Mammary epithelial cell (primary cell): ENCODE measurements around the gene RPL19.

Experiments
- CTCF ChIP-seq, 2 donors: IDR thresholded peaks in 1 of 2; conservative IDR thresholded peaks in 1 of 2; 2 replicates each; pipeline ENCODE4 v1.5.1; 2011 to 2012; ENCODE audit warnings: inconsistent platforms in 2 of 2, low read length in 2 of 2, mild to moderate bottlenecking in 2 of 2, control low read depth in 1 of 2, low read depth in 1 of 2; ENCODE audit not compliant: insufficient read depth in 1 of 2; ENCODE audit errors: extremely low read depth in 1 of 2
- EZH2 ChIP-seq: IDR thresholded peaks from 2 replicates; pipeline ENCODE4 v1.6.1; 2012; ENCODE audit warnings: low read length, inconsistent platforms, borderline replicate concordance

GRCh38 chr17:39173526-39174274, 26.4 kb upstream of the RPL19 start:
- TF ChIP-seq CTCF (conservative IDR thresholded peaks at IDR 0.05 in 1 of 2, IDR thresholded peaks at IDR 0.05 in 1 of 2; ENCODE audit: extremely low read depth in 1 of 2, insufficient read depth in 1 of 2, low read depth in 1 of 2, low read length in 2 of 2) (no peak), EZH2 (no peak)
